ENCODE results near the gene TEP1.

The TEP1 gene

GRCh38 chr14:20333494-20333841 is 79.8 kb downstream of the TEP1 start:
- DNase-seq: no peak

DNA sequence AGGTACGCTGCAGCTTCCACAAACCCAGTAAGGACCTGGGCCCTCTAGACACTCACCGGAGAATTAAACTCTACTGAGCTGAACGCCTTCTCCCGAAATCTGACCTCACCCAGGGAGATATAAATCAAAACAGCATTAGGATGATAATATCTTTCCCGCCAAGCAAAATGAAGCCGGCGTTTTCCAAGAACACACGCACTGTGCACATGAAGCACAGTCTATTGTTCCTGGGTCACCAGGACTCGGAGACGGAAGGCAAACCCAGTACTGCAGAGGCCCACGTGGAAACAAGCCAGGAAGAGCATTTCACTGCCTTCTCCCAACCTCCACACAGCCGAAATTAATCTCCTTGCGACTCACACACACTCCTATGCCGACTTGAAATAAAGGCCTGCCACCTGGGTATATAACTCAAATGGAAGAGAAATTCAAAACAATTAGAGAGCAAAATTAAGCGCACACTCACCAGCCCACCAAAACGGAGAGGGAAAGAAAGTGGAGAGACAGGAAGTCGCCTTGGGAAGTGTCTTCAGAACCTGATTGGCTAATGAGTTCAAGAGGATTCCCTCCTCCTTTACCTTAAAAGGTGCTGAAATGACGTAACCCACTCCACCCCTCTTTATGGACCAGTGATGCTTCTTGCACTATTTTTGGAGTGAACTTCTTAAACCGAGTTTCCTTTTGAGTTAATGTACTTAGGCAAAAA is 80.4 kb downstream of the TEP1 start, which contains the start of gene CCNB1IP1:
Gene CCNB1IP1, minus strand, starts transcription at position 492 of the 706 bp plus-strand sequence. CDS start 16,756 bp downstream, outside the sequence.
- peak; percentile 71 to 73 for DNase-seq

GRCh38 chr14:20332431-20332787 is 80.9 kb downstream of the TEP1 start:
- DNase-seq: no peak

- DNase-seq: no peak
Observed at GRCh38 chr14:20331053-20331613, 82.2 kb downstream of the TEP1 start.

DNA sequence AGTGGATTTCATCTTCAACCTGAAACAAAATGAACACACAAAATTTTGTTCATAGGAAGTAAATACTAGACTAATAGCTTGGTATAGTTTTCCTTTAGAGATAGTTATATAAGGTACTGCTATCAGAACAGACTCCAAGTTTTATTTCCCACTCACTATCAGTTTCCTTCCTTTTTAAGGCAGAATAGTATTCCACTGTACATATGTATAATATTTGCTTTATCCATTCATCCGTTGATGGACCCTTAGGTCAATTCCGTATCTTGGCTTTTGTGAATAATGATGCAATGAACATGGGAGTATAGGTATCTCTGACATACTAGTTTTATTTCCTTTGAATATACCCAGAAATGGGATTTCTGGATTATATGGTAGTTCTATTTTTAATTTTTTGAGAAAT is 83.9 kb downstream of the TEP1 start:
- no peak for DNase-seq

- no peak for DNase-seq
Observed at GRCh38 chr14:20328705-20329104, 84.6 kb downstream of the TEP1 start.

GRCh38 chr14:20327005-20327869 is 86.1 kb downstream of the TEP1 start:
- peak in 1 of 2 experiments; percentile 55 for DNase-seq

DNA sequence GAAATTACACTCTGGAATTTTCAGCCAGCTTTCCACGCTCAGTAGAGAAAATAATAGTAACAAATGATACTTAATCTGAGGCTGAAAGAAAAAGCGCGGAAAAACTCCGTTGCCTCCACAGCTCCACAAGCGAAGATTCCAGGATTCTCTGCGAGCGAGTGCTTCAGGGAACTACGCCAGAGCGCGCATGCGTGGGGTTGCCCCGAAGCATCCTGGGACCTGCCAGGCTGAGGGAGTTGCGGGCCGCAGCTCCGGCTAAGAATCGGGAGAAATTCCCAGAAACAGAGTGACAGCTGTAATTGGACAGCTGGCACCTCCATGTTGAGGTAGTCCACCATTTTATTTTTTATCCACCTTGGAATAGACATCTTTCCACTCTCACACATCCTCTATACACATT is 95.6 kb downstream of the TEP1 start:
- DNase-seq: no peak

Measured in NCI-H1930 (cell line).